Body of pancreas (tissue), 4 donors: ENCODE data around the gene MAZ.

Experiments used
- POLR2A ChIP-seq, 3 donors: fragments of 450-650 bp; IDR thresholded peaks; one replicate each; pipeline ENCODE4 v1.6.1; 2016; ENCODE audit warnings: antibody characterized with exemption in 3 of 3, mild to moderate bottlenecking in 2 of 3
- TF ChIP-seq, protein P1 (sequence below), 7 experiments: fragments of 450-650 bp in 4 of 7; fragments of 200-600 bp in 3 of 7; sonication (generic) in 3 of 7; IDR thresholded peaks; one replicate each; pipeline ENCODE4 v1.5.1; 2016 to 2019; ENCODE audit warnings: antibody characterized with exemption in 7 of 7

DNA sequence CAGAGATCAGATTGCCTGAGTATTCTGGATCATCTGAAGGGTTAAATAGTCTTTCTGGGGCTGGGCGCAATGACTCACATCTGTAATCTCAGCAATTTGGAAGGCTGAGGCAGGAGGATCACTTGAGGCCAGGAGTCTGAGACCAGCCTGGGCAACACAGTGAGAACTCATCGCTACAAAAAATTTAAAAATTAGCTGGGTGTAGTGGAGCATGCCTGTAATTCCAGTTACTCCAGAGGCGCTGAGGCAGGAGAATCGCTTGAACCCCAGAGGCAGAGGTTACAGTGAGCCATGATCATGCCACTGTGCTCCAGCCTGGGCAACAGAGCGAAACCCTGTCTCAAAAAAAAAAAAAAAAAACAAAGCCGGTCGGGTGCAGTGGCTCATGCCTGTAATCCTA, 29.6 kb downstream of the MAZ start:
- TF ChIP-seq, protein P1, sequence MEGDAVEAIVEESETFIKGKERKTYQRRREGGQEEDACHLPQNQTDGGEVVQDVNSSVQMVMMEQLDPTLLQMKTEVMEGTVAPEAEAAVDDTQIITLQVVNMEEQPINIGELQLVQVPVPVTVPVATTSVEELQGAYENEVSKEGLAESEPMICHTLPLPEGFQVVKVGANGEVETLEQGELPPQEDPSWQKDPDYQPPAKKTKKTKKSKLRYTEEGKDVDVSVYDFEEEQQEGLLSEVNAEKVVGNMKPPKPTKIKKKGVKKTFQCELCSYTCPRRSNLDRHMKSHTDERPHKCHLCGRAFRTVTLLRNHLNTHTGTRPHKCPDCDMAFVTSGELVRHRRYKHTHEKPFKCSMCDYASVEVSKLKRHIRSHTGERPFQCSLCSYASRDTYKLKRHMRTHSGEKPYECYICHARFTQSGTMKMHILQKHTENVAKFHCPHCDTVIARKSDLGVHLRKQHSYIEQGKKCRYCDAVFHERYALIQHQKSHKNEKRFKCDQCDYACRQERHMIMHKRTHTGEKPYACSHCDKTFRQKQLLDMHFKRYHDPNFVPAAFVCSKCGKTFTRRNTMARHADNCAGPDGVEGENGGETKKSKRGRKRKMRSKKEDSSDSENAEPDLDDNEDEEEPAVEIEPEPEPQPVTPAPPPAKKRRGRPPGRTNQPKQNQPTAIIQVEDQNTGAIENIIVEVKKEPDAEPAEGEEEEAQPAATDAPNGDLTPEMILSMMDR (IDR thresholded peaks at IDR 0.05) = no peak
- TF ChIP-seq POLR2A (IDR thresholded peaks at IDR 0.05) = no peak
